Transverse colon (tissue), 4 donors: ENCODE data around the gene CEP120. TPM values are rescaled to one million over a fixed set of nuclear protein-coding genes. Genes with fewer than 3 reads are reported as not detected.
"Not testable (repeated sequence)": the region's sequence is repeated elsewhere in the genome, so short reads cannot be mapped to it uniquely, and the experiment has no call there.

Experiments used
- DNase-seq: peaks from one replicate; pipeline ENCODE4 v3.0.0-alpha.2; 2019
- H3K27ac ChIP-seq, 4 donors: fragments of 200-600 bp; sonication (generic); 2 replicates each; pipeline ENCODE4 v1.5.1; 2016 to 2018; ENCODE audit warnings: inconsistent platforms in 4 of 4
- H3K27me3 ChIP-seq: fragments of 200-600 bp; sonication (generic); 2 replicates; pipeline ENCODE4 v1.5.1; 2017; ENCODE audit warnings: inconsistent platforms
- H3K36me3 ChIP-seq, 4 donors: fragments of 200-600 bp; sonication (generic); 2 replicates each; pipeline ENCODE4 v1.5.1; 2017 to 2019; ENCODE audit warnings: inconsistent platforms in 4 of 4
- H3K4me1 ChIP-seq, 4 donors: fragments of 200-600 bp; sonication (generic); 2 replicates each; pipeline ENCODE4 v1.5.1; 2017 to 2020; ENCODE audit warnings: inconsistent platforms in 4 of 4
- H3K4me3 ChIP-seq, 4 donors: fragments of 200-600 bp; sonication (generic); 1 replicate in 1 of 4; 2 replicates in 3 of 4; pipeline versions ENCODE4 v1.5.1 to v1.6.1; 2017 to 2019; ENCODE audit warnings: inconsistent platforms in 4 of 4
- H3K9me3 ChIP-seq, 2 donors: fragments of 200-600 bp; sonication (generic); 2 replicates each; pipeline ENCODE4 v1.5.1; 2017 to 2019; ENCODE audit warnings: inconsistent platforms in 2 of 2
- EP300 ChIP-seq: sonication (generic); formaldehyde crosslinking; IDR thresholded peaks from one replicate; pipeline ENCODE4 v1.6.1; 2017; ENCODE audit warnings: antibody characterized with exemption, low read depth
- POLR2A ChIP-seq: fragments of 450-650 bp; IDR thresholded peaks from one replicate; pipeline ENCODE4 v1.6.1; 2016; ENCODE audit warnings: antibody characterized with exemption, mild to moderate bottlenecking, moderate library complexity
- POLR2AphosphoS5 ChIP-seq, 3 donors: sonication (generic); formaldehyde crosslinking; IDR thresholded peaks; one replicate each; pipeline ENCODE4 v1.6.1; 2016; ENCODE audit warnings: antibody characterized with exemption in 3 of 3
- WGBS, 2 donors: methylation state at CpG; one replicate each; pipeline ENCODE4 v1.1.5; 2018; ENCODE audit warnings: low coverage in 1 of 2; 5-methylcytosine and 5-hydroxymethylcytosine counted together
- in situ Hi-C, 4 donors: fragments of 200-750 bp; cut with MboI; loops; one replicate each; pipeline versions ENCODE4 v1.15.0 to v1.15.1; 2017; ENCODE audit warnings: low sequenced_read_pairs in 3 of 4, low pct_ligation_motif_present in 1 of 4, low pct_unique_long_range_greater_than_20kb in 1 of 4
- intact Hi-C: fragments of 100-400 bp; cut with DNase I; formaldehyde crosslinking; loops from one replicate; pipeline ENCODE4 v1.15.1; 2023; ENCODE audit warnings: low total_unique reads
- total RNA-seq, 4 donors: library from RNA; depleted of rRNA; stranded (reverse); fragments of >200 nt; gene quantifications; one replicate each; pipeline ENCODE4 v1.1.0, GENCODE V29; 2016
- TF ChIP-seq, protein P1 (sequence below), 5 experiments: fragments of 200-600 bp in 3 of 5; fragments of 450-650 bp in 2 of 5; sonication (generic) in 3 of 5; IDR thresholded peaks; 1 replicate in 2 of 5; 2 replicates in 3 of 5; pipeline ENCODE4 v1.5.1; 2016 to 2017; ENCODE audit warnings: antibody characterized with exemption in 5 of 5, inconsistent platforms in 3 of 5, mild to moderate bottlenecking in 2 of 5, moderate library complexity in 1 of 5

CEP120 gene
- total RNA-seq, 4 donors from 2014 or later: 7.6 to 24.3 (median 18.2) TPM

DNA sequence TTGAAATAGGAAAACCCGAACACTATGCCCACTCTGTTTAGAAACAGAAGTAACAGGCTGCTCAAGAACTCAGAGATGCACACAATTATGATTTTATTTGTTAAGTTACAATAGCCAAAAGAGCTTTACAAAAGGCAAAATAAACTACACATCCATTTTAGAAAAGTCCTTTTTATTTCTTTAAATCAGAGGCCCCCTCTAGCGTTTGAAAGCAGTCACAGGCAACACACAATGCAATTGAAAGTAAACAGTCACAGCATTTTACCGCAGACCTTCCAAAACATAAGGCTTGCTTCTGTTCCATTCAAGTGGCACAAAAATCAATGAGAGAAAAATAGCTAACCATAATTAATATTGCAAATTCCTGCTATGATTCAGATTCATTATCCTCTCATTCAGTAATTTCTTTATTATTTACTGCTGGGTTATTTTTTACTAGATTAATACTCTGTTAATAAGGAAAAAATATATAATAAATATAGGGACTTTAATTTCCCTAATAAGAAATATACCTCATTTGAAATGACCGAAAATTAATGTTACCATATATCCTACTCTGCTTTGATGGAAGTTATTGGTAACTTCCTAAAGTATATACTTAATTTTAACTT lies 78.3 kb downstream of the CEP120 start:
- in situ Hi-C loops (loop anchor here in 1 of 4 donors (25.0 kb wide), 1 partner anchor 833 kb away; no protein-coding TSS in a partner anchor), intact Hi-C loops (no loop called here)
- Histone ChIP-seq H3K4me3 (no peak overlapping the region), H3K27ac (no peak overlapping the region), H3K4me1 (no peaks in the 10 kb centered on the region), H3K36me3 (peaks cover 0 to 4% (median 0%) of the 10 kb centered on the region in 4 donors), H3K9me3 (no peaks in the 10 kb centered on the region), H3K27me3 (no peaks in the 10 kb centered on the region)
- DNase-seq: no peak
- TF ChIP-seq EP300 (no peak), POLR2AphosphoS5 (IDR thresholded peaks at IDR 0.05) (no peak), POLR2A (no peak)
- TF ChIP-seq, protein P1, sequence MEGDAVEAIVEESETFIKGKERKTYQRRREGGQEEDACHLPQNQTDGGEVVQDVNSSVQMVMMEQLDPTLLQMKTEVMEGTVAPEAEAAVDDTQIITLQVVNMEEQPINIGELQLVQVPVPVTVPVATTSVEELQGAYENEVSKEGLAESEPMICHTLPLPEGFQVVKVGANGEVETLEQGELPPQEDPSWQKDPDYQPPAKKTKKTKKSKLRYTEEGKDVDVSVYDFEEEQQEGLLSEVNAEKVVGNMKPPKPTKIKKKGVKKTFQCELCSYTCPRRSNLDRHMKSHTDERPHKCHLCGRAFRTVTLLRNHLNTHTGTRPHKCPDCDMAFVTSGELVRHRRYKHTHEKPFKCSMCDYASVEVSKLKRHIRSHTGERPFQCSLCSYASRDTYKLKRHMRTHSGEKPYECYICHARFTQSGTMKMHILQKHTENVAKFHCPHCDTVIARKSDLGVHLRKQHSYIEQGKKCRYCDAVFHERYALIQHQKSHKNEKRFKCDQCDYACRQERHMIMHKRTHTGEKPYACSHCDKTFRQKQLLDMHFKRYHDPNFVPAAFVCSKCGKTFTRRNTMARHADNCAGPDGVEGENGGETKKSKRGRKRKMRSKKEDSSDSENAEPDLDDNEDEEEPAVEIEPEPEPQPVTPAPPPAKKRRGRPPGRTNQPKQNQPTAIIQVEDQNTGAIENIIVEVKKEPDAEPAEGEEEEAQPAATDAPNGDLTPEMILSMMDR (IDR thresholded peaks at IDR 0.05): peak; percentile 29 to 64 (median 53)
- 54 to 86% methylated on average over 2 to 4 of the region's 4 CpGs for WGBS, 2 donors

DNA sequence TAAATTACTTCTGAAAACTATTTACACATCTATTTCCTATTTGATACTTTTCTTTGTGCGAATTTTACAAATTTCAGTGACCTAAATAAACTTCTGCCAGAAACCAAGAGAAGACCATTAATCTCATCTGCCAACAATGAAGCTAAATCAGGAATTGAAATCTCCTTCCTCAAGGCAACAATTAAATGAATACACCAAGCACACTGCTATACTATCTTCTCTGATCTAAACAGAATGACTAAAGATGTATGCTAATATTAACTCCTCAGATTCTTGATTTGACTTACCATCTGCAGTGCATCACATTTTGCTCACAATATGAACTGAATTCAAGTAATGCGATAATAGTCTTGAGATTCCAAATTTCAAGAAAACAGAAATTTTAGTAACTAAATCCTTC lies 82.3 kb downstream of the CEP120 start:
- H3K27me3 ChIP-seq: no peaks in the 10 kb centered on the region

DNA sequence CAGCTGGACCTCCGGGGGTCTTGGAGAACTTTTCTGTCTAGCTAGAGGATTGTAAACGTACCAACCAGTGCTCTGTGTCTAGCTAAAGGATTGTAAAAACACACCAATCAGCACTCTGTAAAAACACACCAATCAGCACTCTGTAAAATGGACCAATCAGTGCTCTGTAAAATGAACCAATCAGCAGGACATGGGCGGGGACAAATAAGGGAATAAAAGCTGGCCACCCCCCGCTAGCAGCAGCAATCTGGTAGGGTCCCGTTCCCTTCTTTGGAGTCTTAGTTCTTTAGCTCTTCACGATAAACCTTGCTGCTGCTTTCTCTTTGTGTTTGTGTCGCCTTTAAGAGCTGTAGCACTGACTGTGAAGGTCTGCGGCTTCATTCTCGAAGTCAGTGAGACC lies 114.8 kb downstream of the CEP120 start:
- H3K4me1 ChIP-seq, H3K4me3 ChIP-seq, intact Hi-C loops, H3K27me3 ChIP-seq, H3K9me3 ChIP-seq, DNase-seq, H3K27ac ChIP-seq, in situ Hi-C loops, H3K36me3 ChIP-seq: not testable (repeated sequence)
- WGBS, 2 donors: 74 to 87% methylated on average over 5 to 9 of the region's 9 CpGs

More for the DNA sequence above, 82.3 kb downstream of the CEP120 start:
- intact Hi-C loops: no loop called here
- WGBS, 2 donors: 77 to 78% methylated on average over 2 of the region's 2 CpGs
- DNase-seq: no peak
- no peak overlapping the region for H3K4me3 ChIP-seq
- H3K9me3 ChIP-seq: no peaks in the 10 kb centered on the region
- in situ Hi-C loops: loop anchor here in 1 of 4 donors (25.0 kb wide), 1 partner anchor 829 kb away; no protein-coding TSS in a partner anchor
- H3K36me3 ChIP-seq: no peaks in the 10 kb centered on the region
- TF ChIP-seq, protein P1 (IDR thresholded peaks at IDR 0.05): no peak
- TF ChIP-seq EP300: no peak
- TF ChIP-seq POLR2A: no peak
- no peak for TF ChIP-seq POLR2AphosphoS5 (IDR thresholded peaks at IDR 0.05)
- no peak overlapping the region for H3K27ac ChIP-seq
- no peaks in the 10 kb centered on the region for H3K4me1 ChIP-seq

DNA sequence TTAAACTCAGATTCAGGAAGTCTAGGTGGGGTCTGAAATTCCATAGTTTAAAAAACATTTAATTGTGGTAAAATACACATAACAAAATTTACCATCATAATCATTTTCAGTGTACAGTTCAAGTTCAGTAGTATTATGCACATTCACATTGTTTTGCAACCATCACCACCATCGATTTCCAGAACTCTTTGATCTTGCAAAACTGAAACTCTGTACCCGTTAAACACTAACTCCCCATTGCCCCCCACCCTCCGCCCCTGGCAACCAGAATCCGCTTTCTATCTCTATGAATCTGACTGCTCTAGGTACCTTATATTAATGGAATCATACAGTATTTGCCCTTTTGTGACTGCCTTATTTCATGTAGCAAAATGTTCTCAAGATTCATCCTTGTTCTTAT lies 117.5 kb downstream of the CEP120 start:
- TF ChIP-seq, protein P1 (IDR thresholded peaks at IDR 0.05): no peak
- TF ChIP-seq POLR2A: no peak
- no peak for TF ChIP-seq EP300
- TF ChIP-seq POLR2AphosphoS5 (IDR thresholded peaks at IDR 0.05): no peak
- H3K4me3 ChIP-seq: no peak overlapping the region
- no peaks in the 10 kb centered on the region for H3K9me3 ChIP-seq
- intact Hi-C loops (no loop called here), in situ Hi-C loops (no loop called here)
- H3K27ac ChIP-seq: no peak overlapping the region
- no peaks in the 10 kb centered on the region for H3K4me1 ChIP-seq
- no peaks in the 10 kb centered on the region for H3K36me3 ChIP-seq
- 67 to 73% methylated on average over 4 of the region's 4 CpGs for WGBS, 2 donors
- DNase-seq: no peak
- H3K27me3 ChIP-seq: no peaks in the 10 kb centered on the region
